GM18907 (cell line): Measurements from ENCODE around the gene SLC38A3.
"Not testable (repeated sequence)": the region's sequence is repeated elsewhere in the genome, so short reads cannot be mapped to it uniquely, and the experiment has no call there.

Experiments used
- ATAC-seq: cut with Tn5 transposase; IDR thresholded peaks from one replicate; pipeline ENCODE4 v1.9.1; 2021; ENCODE audit warnings: mild to moderate bottlenecking, moderate library complexity; ENCODE audit not compliant: unreplicated experiment

The SLC38A3 gene

DNA sequence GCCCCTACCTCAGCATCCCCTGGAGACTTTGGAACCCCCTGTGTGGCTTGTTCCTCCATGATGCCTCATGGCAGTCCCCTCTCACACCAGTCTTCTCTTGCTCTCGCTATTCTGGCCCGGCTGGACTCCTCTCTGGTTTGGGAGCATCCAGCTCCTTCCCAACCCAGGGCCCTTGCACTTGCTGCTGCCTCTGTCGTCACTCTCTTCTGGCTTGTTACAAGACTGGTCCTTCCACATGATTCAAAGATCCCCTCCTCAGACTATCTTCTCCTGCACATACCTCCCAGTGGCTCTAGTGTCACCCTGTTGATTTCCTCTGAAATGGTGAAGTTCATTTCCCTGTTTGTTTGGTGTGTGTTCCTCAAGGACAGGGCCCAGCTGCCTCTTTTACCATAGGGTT lies 24.4 kb downstream of the SLC38A3 start:
- no peak for ATAC-seq

DNA sequence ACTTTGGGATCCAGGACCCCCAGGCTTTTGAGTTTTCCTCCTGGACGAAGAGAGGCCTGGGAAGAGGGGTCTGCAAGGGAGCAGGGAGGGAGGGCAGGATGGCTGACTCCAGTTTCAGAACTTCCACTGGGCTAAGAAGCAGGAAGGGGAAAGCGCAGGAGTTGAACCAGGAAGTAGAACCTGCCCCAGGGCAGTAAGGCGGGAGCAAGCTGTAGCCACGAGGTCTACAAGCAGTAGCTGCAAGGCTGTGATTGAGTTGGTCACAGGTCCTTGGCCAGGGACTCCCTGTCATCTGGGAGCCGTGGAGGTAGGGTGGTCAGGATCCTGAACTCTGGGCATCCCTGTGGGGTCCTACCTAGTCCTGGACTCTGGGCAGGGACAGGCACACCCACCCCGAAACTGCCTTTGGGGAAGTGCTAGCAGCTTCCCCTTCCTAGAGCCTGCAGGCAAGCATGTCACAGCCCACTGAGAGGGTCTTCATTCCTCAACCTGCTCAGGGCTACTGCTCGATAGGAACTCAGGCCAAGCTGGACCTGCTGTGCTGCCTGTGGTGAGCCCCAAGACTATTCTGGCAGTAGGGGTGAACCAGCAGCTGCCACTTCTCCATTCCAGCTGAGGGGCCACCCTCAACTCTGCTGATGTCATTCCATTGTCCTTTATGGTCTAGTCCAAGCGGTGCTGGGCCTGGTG lies 25.2 kb downstream of the SLC38A3 start:
- ATAC-seq, result no peak

DNA sequence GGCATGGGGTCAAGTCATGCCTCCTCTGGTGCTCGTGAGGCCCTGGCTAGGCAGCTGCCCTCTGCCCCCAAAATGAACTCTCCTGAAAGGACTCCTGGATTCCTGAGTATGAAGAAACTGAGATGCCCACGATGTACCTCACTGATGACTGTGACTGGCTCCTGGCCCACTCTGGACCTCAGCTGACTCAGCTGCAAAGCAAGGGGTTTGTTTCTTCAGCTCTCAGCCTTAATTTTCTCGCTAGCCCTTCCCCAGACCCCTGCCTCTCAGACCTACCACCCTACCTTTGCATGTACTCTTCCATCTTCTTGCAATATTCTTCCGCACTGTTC lies 25.7 kb downstream of the SLC38A3 start:
- ATAC-seq, result no peak

DNA sequence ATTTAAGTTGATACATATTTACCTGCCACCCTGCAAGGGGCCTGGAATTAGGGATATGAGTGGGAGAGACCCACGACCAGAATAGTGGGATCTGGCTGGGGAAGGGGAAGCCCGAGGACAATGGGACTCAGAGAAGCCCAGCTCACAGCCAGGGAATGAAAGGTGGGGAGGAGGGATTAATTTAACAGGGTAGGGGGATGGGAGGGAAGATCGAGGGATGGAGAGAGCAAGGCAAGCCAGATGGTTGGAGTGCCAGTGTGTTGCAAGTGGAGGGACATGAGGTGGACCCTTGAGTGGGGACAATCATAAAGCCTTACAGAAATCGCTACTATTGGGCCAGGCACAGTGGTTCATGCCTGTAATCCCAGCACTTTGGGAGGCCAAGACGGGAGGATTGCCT lies 26.5 kb downstream of the SLC38A3 start:
- ATAC-seq, result no peak

DNA sequence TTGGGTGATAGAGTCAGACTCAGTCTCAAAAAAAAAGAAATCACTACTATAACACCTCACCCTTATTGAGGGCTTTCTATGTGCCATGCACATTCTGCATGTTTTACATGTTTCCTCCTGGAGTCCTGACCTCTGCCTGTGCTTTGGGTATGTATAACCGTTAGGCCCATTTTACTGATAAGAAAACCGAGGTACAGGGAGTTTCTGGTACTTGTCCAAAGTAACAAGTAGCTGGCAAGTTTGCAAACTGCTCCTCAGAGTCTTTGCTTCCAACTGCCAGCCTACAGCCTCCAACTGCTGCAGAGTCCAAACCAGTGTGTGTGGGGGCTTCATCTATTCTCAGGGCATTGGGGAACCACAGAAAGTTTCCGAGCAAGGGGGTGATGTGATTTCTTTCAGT lies 27.2 kb downstream of the SLC38A3 start:
- ATAC-seq, result no peak

DNA sequence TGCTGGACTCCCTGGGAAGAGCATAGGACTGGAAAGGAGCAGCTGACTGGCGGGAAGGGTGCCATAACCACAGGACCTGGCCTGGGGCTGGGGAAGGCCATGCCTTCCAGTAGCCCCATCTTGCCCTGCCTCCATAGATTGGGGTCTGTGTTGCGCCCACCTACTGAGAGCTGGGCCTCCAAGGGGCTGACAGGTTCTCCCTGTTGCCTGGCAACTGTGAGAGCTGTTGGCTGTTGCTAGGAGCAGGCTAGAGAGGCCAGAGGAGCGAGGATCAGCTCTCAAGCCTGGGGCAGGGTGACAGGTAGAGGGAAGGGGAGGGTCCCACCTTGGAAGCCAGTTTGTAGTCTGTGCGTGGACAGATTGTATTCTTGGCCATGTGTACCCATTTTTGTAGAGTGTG lies 28.1 kb downstream of the SLC38A3 start:
- ATAC-seq, result no peak

DNA sequence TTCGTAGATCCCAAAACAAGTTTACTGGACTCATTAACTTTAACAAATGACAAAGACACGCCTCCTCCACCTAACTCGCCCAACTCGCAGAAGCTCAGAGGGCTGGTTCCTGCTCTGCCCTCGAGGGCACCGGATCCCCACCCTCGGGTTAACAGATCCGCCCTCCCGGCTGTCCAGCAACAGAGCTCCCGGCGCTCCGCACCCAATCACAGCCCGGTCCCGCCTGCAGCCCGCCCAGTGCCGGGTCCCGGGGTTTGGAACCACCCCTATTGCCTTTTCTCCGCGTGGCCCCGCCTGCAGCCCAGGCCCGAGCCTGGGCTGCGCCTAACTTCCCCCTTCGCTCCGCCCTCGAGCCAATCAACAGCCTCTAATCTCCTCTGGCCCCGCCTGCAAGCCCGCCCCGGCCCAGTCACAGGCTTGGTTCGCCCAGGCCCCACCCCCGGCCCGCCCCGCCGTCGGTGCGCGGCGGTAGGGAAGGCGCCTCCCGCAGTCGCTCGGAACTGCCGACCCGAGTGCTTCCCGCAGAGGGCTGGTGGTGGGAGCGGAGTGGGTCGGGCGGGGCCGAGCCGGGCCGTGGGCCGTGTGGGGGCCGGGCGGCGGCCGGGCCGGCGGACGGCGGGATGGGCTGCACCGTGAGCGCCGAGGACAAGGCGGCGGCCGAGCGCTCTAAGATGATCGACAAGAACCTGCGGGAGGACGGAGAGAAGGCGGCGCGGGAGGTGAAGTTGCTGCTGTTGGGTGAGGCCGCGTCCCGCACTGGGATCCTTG lies 30.8 kb downstream of the SLC38A3 start, which contains the start of gene GNAI2:
TSS of gene GNAI2 (plus strand) at position 489 of the 768 bp plus-strand sequence. CDS start at position 621, 132 bp downstream.
- peak; percentile 91 for ATAC-seq

DNA sequence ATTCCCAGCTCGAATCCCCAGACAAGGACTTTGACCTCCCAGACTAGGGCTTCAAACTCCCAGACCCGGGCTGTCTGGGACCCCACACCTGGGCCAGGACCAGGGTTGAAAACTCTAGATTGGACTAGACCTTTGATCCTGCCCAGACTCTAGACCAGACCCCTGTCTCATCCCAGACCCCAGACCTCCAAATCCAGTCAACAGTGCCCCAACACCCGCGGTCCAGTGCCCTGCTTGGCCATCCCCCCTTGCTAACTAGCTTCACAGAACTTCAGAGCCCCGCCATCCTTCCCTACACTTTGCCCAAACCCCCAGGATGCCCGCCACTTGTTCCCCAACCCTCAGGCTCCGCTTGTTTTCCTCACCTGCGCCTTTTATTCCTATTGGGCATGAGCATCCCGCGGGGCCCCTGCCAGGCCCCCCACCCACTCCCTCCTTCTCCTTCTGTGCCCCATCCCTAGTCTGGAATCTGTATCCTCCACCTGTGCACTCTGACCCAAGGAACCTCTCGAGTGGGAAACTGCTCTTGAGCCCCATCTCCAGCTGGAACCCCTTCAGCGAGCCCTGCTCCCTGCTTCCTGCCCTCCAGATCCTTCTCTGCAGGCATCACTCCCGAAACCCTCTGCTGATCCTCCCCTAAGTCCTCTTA lies 31.5 kb downstream of the SLC38A3 start:
- no peak for ATAC-seq

DNA sequence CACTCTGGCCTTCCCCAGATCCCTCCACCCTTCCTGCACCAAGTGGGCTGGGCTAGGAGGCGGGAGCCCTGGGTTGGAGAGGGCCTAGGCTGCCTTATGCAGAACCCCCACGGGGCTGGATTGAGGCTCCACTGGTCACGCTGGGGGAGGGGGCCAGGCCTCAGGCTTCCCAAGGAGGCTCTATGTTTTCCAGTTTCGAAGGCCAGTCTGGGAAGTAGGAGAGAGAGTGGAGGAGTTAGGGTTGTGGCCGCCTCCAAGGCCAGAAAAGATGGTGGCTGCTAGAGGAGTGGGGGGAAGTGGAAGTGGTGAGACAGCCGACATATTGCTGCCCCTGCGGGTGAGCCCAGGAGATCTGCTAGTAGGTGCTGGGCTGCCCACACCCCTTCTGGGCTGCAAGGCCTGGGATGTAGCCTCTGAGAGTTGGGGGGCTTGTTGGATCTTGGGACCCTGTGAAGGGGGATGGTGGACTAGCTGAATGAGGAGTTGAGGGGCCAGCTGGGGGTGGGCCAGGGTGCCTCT lies 32.1 kb downstream of the SLC38A3 start:
- ATAC-seq, result no peak

DNA sequence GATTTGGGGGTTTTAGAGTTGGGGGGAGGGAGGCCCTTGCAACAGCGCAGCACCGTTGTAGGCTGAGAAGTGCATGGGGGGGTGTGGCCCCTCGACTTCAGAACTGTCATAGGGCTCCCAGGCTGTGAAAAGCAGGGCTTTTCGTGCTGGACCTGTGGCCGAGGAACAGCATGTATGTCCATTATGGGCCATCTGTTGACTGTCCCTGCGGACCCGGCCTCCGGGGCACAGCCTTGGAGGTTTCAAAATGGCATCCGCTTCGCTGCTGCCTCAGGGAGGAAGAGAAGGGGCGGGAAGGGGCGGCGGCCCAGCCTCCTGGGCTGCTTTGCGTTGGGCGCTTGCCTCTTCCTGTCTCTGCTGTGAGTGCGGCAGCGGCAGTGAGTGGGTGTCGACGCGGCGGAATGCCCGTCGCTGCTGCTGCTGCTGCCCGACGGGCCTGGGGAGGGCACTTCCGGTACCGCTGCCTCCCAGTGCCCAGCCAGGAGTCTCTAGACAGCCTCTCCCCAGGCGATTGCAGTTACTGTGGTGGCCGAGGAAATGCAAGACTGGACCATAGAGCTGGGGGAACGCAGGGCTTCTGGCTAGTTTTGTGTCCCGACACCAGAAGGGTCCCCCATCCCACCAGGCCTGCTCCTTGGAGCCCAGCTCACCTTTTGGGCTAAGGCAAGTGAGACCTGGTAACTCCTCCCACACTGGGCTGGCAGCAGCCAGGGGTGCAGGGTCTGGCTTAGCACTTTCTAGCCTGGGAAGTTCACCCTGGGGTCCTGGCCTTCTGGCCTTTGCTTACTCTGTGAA lies 32.9 kb downstream of the SLC38A3 start:
- peak; percentile 37 for ATAC-seq

DNA sequence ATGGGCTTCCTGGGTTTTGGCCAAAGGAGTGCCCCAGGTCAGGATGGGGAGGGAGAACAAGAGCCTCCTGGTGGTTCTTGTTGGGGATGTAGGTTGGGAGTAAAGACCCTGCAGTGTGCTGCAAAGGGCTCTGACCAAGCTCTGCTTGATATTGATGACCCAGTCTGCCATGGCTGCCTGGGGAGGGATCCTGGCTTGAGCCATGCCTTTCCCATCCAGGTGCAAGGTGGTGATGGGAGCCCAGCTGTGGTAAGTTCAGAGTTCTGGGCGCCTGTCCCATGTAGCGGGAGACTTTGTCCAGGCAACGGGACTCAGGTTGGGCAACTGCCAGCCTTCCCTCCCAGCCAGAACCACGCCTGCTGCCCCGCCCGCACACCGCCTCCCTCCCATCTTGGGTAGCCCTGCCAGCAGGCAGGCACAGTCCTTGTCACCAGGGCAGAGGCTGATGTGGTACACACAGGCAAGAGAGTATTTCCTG lies 33.5 kb downstream of the SLC38A3 start:
- no peak for ATAC-seq

DNA sequence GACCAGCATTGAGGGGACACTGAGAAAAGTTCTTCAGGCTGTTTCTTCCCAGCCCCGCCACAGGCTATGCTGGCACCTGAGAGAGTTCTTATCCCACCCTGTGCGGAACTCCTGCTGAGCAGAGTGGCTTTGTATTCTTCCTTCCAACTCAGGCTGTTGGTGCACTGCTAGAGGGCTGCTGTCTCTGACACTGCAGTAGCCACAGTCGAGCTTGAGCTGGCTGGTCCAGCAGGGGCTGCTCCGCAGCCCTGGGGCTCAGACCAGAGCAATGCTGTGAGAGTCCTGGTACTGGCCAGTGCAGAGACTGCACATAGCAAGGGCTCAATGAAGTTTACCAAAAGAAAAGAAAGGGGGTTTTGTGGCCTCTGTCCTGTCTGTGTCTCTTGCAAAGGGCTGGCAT lies 34.6 kb downstream of the SLC38A3 start:
- ATAC-seq, result no peak

DNA sequence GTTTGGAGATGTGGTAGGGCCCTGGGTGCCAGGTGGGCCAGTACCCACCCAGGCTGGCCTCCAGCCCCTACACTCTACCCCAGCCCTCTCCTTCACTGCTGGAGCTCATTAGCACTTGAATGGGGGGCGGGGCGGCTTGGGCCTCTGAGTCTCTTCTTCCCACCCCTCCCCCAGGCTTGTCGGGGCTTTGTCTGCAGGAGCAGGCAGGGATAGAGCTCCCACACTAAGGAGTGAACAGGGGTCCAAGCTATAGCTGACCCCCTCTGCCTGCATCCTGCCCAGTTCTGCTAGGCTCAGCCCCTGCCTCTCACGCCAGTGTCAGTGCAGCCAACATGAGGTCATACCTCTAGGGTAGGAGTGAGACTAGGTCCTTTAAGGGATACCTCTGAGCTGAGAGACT lies 36.1 kb downstream of the SLC38A3 start:
- ATAC-seq, result no peak

DNA sequence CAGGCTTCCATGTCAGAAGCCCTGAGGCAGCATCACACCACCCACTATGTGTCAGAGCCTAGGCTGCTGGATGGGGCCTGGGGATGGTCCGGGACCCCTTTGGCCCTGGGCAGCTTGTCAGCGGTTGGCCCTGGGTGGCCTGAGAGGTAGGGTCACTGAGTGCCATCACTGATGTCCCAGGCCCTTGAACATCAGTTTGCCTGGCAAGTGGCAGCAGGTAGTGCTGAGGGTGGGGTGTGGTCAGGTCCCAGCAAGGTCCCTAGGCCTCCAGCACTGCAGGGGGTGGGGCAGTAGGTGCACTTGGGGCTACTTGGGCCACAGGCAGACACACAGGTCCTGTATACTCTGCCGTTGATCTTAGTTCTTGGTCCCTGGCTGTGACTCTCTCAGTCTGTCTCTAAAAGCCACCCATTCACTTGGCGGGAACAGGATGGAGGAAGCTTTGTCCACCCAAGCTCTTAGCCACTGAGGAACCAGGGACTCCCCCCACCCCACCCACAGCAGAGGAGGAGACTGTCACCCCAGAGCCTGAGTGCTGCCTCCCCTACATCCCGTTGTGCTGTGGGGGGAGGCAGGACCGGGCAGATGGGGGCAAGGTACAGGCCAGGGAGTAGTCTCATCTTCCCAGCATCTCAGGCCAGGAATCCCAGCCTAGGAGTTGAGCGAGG lies 36.8 kb downstream of the SLC38A3 start:
- ATAC-seq, result no peak

DNA sequence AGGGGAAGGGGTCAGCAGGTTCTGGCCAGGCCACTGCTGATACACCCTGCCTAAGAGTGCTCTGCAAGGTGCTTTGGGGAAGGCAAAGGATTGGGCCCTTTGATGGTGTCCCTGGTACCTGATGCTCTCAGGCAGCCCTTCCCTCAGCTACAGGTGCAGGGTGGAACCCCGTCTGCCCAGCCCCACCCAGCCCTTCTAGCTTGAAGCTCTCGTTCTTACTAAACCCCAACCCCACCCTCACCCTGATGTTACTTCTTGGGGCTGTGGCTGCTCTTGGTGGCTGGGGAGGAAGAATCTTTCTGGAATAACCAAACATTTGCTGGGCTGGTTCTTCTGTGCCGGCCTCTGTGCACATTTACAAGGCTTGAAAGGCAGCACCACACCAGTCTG lies 37.3 kb downstream of the SLC38A3 start:
- ATAC-seq, result no peak

DNA sequence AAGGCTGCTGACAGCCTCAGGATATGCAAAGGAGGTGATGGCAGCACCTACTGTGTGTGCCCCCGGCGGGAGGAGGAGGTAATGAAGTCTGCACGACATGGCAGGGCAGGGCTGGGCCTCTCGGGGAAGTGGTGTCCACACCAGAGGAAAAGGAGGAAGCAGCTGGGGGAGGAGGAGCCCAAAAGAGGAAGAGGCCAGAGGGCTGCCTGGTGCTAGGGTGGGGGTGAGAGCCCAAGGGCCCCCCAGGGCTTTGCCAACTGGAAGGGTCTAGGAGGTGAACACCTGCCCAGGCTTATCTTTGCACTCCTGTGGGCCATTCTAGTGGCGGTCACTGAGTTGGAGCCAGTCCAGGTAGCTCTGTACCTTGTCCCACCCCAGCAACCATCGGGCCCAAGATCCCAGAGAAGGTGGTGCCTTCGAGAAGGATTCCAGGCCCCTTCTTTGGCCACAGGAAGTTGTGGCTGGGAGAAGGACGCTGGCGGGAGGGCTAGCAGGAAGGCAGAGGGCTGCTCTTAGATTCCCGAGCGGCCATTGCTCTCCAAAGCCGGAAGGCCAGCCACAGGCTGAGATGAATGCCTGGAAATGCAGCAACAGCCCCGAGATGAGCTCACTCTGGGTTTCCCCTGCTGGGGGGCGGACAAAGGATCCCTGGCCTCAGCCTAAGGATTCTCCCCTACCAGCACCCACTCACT lies 37.9 kb downstream of the SLC38A3 start:
- no peak for ATAC-seq

DNA sequence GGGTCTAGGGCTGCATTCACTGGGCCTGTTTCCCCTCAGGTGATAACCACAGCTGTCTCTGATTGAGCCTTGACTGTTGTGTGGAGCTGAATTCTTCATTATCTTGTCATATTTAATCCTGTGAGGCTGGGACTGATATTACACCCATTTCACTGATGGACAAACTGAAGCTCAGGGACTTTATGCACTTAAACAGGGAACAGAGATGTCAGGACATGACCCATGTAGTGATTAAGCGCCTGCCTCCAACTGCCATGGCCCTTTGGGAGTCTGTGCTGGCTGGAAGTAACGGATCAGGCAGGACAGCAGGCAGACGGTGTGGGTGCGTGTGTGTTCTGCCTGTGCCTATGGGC lies 38.4 kb downstream of the SLC38A3 start:
- ATAC-seq, result no peak

DNA sequence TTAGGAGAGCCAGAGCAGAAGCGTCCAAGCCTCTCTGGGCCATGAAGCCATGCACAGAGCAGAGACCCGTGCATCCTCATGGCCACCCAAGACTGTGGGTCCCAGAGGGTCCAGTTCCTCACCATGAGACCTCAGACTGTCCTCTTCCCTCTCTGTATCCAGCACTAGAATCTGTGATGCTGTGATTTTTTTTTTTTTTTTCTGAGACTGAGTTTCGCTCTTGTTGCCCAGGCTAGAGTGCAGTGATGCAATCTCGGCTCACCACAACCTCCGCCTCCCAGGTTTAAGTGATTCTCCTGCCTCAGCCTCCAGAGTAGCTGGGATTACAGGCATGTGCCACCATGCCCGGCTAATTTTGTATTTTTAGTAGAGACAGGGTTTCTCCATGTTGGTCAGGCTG lies 39.7 kb downstream of the SLC38A3 start:
- ATAC-seq, result not testable (repeated sequence)

DNA sequence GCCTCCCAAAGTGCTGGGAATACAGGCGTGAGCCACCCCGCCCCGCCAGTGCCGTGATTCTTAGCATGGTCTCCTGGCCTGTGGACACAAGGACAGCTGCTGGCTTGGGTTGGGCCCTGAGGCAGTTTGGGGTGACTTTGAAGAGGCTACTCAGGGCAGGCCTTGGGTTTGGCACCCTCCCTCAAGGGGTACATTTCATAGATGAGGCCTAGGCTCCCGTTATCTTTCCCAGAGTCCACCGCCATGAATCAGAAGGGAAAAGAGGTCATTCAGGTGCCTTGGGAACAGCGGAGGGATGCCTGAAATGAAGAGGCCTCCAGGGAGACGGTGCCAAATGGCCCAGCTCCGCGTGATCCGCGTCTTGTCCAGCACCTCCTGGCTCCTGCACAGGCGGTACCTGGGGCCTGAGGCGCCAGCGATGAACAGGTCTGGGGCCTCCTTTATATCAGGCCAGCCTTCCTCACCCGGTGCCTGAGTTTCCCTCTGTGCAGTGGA lies 40.2 kb downstream of the SLC38A3 start:
- ATAC-seq, result no peak
